ENCODE results near the gene MED1.
A peak's percentile ranks its signal among the peaks of the same experiment; 100 is the strongest.
"Not testable (repeated sequence)": the region's sequence is repeated elsewhere in the genome, so short reads cannot be mapped to it uniquely, and the experiment has no call there.

MED1 gene, protein sequence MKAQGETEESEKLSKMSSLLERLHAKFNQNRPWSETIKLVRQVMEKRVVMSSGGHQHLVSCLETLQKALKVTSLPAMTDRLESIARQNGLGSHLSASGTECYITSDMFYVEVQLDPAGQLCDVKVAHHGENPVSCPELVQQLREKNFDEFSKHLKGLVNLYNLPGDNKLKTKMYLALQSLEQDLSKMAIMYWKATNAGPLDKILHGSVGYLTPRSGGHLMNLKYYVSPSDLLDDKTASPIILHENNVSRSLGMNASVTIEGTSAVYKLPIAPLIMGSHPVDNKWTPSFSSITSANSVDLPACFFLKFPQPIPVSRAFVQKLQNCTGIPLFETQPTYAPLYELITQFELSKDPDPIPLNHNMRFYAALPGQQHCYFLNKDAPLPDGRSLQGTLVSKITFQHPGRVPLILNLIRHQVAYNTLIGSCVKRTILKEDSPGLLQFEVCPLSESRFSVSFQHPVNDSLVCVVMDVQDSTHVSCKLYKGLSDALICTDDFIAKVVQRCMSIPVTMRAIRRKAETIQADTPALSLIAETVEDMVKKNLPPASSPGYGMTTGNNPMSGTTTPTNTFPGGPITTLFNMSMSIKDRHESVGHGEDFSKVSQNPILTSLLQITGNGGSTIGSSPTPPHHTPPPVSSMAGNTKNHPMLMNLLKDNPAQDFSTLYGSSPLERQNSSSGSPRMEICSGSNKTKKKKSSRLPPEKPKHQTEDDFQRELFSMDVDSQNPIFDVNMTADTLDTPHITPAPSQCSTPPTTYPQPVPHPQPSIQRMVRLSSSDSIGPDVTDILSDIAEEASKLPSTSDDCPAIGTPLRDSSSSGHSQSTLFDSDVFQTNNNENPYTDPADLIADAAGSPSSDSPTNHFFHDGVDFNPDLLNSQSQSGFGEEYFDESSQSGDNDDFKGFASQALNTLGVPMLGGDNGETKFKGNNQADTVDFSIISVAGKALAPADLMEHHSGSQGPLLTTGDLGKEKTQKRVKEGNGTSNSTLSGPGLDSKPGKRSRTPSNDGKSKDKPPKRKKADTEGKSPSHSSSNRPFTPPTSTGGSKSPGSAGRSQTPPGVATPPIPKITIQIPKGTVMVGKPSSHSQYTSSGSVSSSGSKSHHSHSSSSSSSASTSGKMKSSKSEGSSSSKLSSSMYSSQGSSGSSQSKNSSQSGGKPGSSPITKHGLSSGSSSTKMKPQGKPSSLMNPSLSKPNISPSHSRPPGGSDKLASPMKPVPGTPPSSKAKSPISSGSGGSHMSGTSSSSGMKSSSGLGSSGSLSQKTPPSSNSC (N-terminal part only)

DNA sequence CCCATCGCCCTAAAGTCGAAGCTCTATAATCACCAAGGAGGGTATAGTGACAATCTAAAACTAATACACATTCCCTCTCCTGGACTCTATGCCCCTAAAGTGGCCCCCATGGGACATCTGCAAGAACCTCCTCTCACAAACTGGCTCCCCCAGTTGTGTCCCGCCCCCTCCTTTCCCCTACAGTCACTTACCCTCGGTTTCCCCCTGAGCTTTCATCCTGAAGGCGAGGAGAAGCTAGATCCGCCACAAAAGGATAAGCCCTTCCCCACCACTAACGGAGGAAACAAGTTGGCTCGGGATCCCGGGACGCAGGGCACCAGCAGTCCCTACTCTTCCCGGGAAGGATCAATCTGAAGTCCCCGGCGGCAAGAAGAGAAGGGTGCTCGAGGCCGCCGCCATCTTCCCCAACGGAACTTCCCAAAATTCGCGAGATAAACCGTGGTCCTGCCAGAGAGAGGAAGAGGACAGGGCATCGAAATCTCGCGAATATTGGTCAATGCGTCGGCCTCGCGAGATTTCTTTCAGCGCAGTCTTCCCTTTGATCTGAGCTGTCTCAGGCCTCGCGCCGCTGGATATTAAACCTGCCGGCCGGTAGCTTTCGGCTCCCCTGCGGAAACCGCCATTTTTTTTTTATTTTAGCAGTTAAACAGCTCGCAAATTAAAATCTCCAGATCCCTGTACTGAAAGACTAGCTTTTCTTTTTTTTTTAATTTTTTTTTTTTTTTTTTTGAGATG, at the start of gene MED1:
MED1 (minus strand) TSS at position 417 of the 735 bp plus-strand sequence; CDS start at position 216, 201 bp downstream.
- H3K4me3 ChIP-seq (ENCODE audit: low read depth, low read length) = peak within 1 kb of the TSS; percentile 99
- H3K27me3 ChIP-seq (ENCODE audit: insufficient read depth, low read depth, severe bottlenecking) = no peaks in the 10 kb centered on the region
- H3K36me3 ChIP-seq = peaks cover 37% of the 10 kb centered on the region
- peak; percentile 99 for DNase-seq
- H3K27ac ChIP-seq = peak within 1 kb of the TSS; percentile 96
- TF ChIP-seq, protein P1, sequence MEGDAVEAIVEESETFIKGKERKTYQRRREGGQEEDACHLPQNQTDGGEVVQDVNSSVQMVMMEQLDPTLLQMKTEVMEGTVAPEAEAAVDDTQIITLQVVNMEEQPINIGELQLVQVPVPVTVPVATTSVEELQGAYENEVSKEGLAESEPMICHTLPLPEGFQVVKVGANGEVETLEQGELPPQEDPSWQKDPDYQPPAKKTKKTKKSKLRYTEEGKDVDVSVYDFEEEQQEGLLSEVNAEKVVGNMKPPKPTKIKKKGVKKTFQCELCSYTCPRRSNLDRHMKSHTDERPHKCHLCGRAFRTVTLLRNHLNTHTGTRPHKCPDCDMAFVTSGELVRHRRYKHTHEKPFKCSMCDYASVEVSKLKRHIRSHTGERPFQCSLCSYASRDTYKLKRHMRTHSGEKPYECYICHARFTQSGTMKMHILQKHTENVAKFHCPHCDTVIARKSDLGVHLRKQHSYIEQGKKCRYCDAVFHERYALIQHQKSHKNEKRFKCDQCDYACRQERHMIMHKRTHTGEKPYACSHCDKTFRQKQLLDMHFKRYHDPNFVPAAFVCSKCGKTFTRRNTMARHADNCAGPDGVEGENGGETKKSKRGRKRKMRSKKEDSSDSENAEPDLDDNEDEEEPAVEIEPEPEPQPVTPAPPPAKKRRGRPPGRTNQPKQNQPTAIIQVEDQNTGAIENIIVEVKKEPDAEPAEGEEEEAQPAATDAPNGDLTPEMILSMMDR (IDR thresholded peaks at IDR 0.05; ENCODE audit: low read depth, low read length) = no peak
- H3K9me3 ChIP-seq (ENCODE audit: severe bottlenecking) = no peaks in the 10 kb centered on the region

DNA sequence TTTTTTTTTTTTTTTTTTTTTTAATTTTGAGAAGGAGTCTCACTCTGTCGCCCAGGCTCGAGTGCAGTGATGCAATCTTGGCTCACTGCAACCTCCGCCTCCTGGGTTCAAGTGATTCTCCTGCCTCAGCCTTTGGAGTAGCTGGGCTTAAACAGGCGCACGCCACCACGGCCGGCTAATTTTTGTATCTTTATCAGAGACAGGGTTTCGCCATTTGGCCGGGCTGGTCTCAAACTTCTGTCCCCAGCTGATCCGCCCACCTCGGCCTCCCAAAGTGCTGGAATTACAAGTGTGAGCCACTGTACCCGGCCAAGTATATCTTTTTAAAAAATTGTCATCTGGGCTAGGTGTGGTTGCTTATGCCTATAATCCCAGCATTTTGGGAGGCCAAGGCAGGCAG, 45.9 kb upstream of the MED1 start:
- not testable (repeated sequence) for H3K4me3 ChIP-seq (ENCODE audit: low read depth, low read length); H3K27ac ChIP-seq; H3K27me3 ChIP-seq (ENCODE audit: insufficient read depth, low read depth, severe bottlenecking); DNase-seq; H3K9me3 ChIP-seq (ENCODE audit: severe bottlenecking)
- peaks cover 87% of the 10 kb centered on the region for H3K36me3 ChIP-seq

DNA sequence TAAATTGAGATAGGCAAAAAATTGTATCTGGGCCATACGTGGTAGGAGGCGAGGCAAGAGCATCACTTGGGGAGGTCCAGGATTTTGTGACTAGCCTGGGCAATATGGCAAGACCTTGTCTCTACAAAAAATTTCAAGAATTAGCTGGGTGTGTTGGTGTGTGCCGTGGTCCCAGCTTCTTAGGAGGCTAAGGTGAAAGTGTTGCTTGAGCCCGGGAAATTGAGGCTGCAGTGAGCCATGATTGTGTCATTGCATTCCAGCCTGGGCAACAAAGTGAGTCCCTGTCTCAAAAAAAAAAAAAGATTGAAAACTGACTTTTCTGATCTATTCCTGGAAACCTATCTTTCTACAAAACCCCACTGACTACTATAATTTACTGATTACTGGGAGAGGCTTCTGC, 36.9 kb upstream of the MED1 start:
- Histone ChIP-seq H3K4me3 (ENCODE audit: low read depth, low read length) (no peak overlapping the region), H3K36me3 (peaks cover 60% of the 10 kb centered on the region), H3K9me3 (ENCODE audit: severe bottlenecking) (no peaks in the 10 kb centered on the region), H3K27me3 (ENCODE audit: insufficient read depth, low read depth, severe bottlenecking) (no peaks in the 10 kb centered on the region), H3K27ac (no peak overlapping the region; the same call in 1 of the 2 replicates)
- TF ChIP-seq, protein P1 (IDR thresholded peaks at IDR 0.05; ENCODE audit: low read depth, low read length) = no peak
- no peak for DNase-seq

DNA sequence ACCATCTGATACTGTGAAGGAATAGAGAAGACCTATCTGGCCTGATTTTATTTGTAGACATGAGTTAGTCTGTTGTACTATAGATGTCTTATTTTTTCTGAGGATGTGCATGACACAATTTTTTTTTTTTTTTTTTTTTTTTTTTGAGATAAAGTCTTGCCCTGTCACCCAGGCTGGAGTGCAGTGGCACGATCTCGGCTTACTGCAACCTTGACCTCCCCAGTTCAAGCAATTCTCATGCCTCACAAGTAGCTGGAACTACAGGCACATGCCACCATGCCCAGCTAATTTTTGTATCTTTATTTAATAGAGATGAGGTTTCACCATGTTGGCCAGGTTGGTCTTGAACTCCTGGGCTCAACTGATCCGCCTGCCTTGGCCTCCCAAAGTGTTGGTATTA, 36.4 kb upstream of the MED1 start:
- not testable (repeated sequence) for H3K9me3 ChIP-seq (ENCODE audit: severe bottlenecking); H3K4me3 ChIP-seq (ENCODE audit: low read depth, low read length); DNase-seq; H3K27ac ChIP-seq; H3K27me3 ChIP-seq (ENCODE audit: insufficient read depth, low read depth, severe bottlenecking)
- peaks cover 60% of the 10 kb centered on the region for H3K36me3 ChIP-seq

DNA sequence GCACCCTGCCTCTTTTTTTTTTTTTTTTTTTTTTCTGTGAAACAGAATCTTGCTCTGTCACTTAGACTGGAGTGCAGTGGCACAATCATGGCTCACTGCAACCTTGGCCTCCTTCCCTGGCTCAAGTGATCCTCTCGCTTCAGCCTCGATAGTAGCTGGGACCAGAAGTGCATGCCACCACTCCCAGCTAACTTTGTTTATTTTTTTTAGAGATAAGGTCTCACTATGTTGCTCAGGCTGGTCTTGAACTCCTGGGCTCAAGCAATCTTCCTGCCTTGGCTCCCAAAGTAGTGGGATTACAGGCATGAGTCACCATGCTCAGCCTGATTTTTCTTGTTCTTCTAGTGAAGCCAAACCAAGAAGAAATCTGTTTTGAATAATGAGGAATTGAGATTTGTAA, 35.2 kb upstream of the MED1 start:
- Histone ChIP-seq H3K9me3 (ENCODE audit: severe bottlenecking) (no peaks in the 10 kb centered on the region), H3K27me3 (ENCODE audit: insufficient read depth, low read depth, severe bottlenecking) (no peaks in the 10 kb centered on the region), H3K4me3 (ENCODE audit: low read depth, low read length) (no peak overlapping the region), H3K27ac (no peak overlapping the region), H3K36me3 (peaks cover 59% of the 10 kb centered on the region)
- TF ChIP-seq, protein P1 (IDR thresholded peaks at IDR 0.05; ENCODE audit: low read depth, low read length) = no peak
- no peak for DNase-seq

DNA sequence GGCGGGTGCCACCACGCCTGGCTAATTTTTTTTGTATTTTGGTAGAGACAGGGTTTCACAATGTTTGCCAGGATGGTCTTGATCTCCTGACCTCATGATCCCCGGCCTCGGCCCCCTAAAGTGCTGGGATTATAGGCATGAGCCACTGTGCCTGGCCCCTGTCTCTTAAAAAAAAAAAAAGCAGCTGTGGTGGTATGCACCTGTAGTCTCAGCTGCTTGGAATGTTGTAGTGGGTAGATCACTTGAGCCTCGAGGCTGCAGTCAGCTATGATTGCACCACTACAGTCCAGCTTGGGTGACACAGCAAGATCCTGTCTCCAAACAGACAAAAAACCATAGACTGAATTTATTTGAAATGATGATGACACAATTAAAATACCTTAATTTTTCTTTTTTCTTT, 34.5 kb upstream of the MED1 start:
- Histone ChIP-seq H3K27ac (no peak overlapping the region), H3K9me3 (ENCODE audit: severe bottlenecking) (no peaks in the 10 kb centered on the region), H3K36me3 (peaks cover 56% of the 10 kb centered on the region), H3K4me3 (ENCODE audit: low read depth, low read length) (no peak overlapping the region), H3K27me3 (ENCODE audit: insufficient read depth, low read depth, severe bottlenecking) (no peaks in the 10 kb centered on the region)
- no peak for DNase-seq
- TF ChIP-seq, protein P1 (IDR thresholded peaks at IDR 0.05; ENCODE audit: low read depth, low read length) = no peak

Data from WERI-Rb-1 (cell line).